ENCODE results near the gene ERN1. TPM values are rescaled to one million over a fixed set of nuclear protein-coding genes. Genes with fewer than 3 reads are reported as not detected.
A peak's percentile ranks its signal among the peaks of the same experiment; 100 is the strongest.

ERN1 gene
- total and polyA plus RNA-seq, 2 of the 13 experiments (the other 11 are each of a cell fraction or from before 2014, with no cell fraction given) = 6.0 to 12.7 TPM

DNA sequence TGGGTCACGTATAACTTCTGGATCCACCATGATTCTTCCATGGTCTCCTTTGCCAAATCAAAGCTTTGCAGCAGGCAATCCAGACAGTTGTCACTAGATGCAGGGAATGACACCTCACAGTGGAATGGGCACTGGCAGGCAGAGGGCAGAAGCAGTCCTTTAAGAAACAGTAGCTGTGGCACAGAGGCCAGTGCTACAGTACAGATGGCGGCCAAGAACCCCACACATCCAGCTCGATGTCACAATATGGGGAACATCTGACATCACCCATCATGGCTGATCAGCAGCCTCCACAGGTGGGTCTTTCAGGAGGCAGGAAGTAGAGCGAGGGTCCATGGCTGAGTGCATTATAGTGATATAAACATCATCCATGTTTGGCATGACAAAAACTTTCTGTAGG is 18.8 kb upstream of the ERN1 start (continued):
- TF ChIP-seq, protein P1, sequence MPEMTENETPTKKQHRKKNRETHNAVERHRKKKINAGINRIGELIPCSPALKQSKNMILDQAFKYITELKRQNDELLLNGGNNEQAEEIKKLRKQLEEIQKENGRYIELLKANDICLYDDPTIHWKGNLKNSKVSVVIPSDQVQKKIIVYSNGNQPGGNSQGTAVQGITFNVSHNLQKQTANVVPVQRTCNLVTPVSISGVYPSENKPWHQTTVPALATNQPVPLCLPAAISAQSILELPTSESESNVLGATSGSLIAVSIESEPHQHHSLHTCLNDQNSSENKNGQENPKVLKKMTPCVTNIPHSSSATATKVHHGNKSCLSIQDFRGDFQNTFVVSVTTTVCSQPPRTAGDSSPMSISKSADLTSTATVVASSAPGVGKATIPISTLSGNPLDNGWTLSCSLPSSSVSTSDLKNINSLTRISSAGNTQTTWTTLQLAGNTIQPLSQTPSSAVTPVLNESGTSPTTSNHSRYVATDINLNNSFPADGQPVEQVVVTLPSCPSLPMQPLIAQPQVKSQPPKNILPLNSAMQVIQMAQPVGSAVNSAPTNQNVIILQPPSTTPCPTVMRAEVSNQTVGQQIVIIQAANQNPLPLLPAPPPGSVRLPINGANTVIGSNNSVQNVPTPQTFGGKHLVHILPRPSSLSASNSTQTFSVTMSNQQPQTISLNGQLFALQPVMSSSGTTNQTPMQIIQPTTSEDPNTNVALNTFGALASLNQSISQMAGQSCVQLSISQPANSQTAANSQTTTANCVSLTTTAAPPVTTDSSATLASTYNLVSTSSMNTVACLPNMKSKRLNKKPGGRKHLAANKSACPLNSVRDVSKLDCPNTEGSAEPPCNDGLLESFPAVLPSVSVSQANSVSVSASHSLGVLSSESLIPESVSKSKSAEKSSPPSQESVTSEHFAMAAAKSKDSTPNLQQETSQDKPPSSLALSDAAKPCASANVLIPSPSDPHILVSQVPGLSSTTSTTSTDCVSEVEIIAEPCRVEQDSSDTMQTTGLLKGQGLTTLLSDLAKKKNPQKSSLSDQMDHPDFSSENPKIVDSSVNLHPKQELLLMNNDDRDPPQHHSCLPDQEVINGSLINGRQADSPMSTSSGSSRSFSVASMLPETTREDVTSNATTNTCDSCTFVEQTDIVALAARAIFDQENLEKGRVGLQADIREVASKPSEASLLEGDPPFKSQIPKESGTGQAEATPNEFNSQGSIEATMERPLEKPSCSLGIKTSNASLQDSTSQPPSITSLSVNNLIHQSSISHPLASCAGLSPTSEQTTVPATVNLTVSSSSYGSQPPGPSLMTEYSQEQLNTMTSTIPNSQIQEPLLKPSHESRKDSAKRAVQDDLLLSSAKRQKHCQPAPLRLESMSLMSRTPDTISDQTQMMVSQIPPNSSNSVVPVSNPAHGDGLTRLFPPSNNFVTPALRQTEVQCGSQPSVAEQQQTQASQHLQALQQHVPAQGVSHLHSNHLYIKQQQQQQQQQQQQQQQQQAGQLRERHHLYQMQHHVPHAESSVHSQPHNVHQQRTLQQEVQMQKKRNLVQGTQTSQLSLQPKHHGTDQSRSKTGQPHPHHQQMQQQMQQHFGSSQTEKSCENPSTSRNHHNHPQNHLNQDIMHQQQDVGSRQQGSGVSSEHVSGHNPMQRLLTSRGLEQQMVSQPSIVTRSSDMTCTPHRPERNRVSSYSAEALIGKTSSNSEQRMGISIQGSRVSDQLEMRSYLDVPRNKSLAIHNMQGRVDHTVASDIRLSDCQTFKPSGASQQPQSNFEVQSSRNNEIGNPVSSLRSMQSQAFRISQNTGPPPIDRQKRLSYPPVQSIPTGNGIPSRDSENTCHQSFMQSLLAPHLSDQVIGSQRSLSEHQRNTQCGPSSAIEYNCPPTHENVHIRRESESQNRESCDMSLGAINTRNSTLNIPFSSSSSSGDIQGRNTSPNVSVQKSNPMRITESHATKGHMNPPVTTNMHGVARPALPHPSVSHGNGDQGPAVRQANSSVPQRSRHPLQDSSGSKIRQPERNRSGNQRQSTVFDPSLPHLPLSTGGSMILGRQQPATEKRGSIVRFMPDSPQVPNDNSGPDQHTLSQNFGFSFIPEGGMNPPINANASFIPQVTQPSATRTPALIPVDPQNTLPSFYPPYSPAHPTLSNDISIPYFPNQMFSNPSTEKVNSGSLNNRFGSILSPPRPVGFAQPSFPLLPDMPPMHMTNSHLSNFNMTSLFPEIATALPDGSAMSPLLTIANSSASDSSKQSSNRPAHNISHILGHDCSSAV (CRISPR knock-in tag; IDR thresholded peaks at IDR 0.05; ENCODE audit: borderline replicate concordance) = no peak
- TF ChIP-seq ZNF569 (CRISPR knock-in tag; IDR thresholded peaks at IDR 0.05; ENCODE audit: borderline replicate concordance) (no peak), ZNF292 (CRISPR knock-in tag; IDR thresholded peaks at IDR 0.05; ENCODE audit: borderline replicate concordance, low read depth) (no peak), ZNF232 (CRISPR knock-in tag; IDR thresholded peaks at IDR 0.05; ENCODE audit: borderline replicate concordance) (no peak), NFYC (CRISPR knock-in tag; IDR thresholded peaks at IDR 0.05) (no peak), ZNF253 (CRISPR knock-in tag; IDR thresholded peaks at IDR 0.05; ENCODE audit: borderline replicate concordance) (no peak), SAP130 (CRISPR knock-in tag; IDR thresholded peaks at IDR 0.05; ENCODE audit: low read depth) (no peak), FLYWCH1 (CRISPR knock-in tag; IDR thresholded peaks at IDR 0.05) (no peak), ZNF546 (CRISPR knock-in tag; conservative IDR thresholded peaks at IDR 0.05) (no peak), ZNF775 (CRISPR knock-in tag; IDR thresholded peaks at IDR 0.05; ENCODE audit: borderline replicate concordance) (no peak), FOXJ3 (CRISPR knock-in tag; IDR thresholded peaks at IDR 0.05; ENCODE audit: borderline replicate concordance) (no peak), ZNF563 (CRISPR knock-in tag; IDR thresholded peaks at IDR 0.05) (no peak), MEIS2 (CRISPR knock-in tag; IDR thresholded peaks at IDR 0.05) (no peak), SUZ12 (IDR thresholded peaks at IDR 0.05; ENCODE audit: low read depth, low read length) (no peak), CREB1 (IDR thresholded peaks at IDR 0.05) (no peak), CREB1 (CRISPR knock-in tag; IDR thresholded peaks at IDR 0.05) (no peak), SCMH1 (CRISPR knock-in tag; IDR thresholded peaks at IDR 0.05; ENCODE audit: borderline replicate concordance) (no peak)
- TF ChIP-seq, protein P2, sequence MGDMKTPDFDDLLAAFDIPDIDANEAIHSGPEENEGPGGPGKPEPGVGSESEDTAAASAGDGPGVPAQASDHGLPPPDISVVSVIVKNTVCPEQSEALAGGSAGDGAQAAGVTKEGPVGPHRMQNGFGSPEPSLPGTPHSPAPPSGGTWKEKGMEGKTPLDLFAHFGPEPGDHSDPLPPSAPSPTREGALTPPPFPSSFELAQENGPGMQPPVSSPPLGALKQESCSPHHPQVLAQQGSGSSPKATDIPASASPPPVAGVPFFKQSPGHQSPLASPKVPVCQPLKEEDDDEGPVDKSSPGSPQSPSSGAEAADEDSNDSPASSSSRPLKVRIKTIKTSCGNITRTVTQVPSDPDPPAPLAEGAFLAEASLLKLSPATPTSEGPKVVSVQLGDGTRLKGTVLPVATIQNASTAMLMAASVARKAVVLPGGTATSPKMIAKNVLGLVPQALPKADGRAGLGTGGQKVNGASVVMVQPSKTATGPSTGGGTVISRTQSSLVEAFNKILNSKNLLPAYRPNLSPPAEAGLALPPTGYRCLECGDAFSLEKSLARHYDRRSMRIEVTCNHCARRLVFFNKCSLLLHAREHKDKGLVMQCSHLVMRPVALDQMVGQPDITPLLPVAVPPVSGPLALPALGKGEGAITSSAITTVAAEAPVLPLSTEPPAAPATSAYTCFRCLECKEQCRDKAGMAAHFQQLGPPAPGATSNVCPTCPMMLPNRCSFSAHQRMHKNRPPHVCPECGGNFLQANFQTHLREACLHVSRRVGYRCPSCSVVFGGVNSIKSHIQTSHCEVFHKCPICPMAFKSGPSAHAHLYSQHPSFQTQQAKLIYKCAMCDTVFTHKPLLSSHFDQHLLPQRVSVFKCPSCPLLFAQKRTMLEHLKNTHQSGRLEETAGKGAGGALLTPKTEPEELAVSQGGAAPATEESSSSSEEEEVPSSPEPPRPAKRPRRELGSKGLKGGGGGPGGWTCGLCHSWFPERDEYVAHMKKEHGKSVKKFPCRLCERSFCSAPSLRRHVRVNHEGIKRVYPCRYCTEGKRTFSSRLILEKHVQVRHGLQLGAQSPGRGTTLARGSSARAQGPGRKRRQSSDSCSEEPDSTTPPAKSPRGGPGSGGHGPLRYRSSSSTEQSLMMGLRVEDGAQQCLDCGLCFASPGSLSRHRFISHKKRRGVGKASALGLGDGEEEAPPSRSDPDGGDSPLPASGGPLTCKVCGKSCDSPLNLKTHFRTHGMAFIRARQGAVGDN (CRISPR knock-in tag; IDR thresholded peaks at IDR 0.05) = peak; percentile 37; the same call in 1 of the 2 replicates

Measured in HepG2 (cell line).